CD4-positive, alpha-beta memory T cell (primary cell): Measurements from ENCODE around the gene LEMD2. TPM values are rescaled to one million over a fixed set of nuclear protein-coding genes. Genes with fewer than 3 reads are reported as not detected.

ENCODE experiments used
- CTCF ChIA-PET: fragments of 350-600 bp; sonication (Branson Sonifier 250); formaldehyde crosslinking; loops from one replicate; lab custom pipeline; 2021; ENCODE audit warnings: inconsistent platforms; ENCODE audit not compliant: partially characterized antibody; lab: Charles Lee
- POLR2A ChIA-PET: fragments of 350-600 bp; sonication (Branson Sonifier 250); formaldehyde crosslinking; loops from one replicate; lab custom pipeline; 2021; ENCODE audit not compliant: partially characterized antibody; lab: Charles Lee
- DNase-seq, 5 donors: peaks; one replicate each; pipeline versions ENCODE4 v3.0.0 to v3.0.0-alpha.2; 2020 to 2022; ENCODE audit warnings: mixed read lengths in 1 of 5
- H3K27ac ChIP-seq: one replicate; pipeline ENCODE4 v1.7.0; 2013; ENCODE audit warnings: low read depth, low read length
- H3K27me3 ChIP-seq: 2 replicates; pipeline ENCODE4 v1.7.0; 2013; ENCODE audit warnings: mild to moderate bottlenecking, low read length, moderate library complexity; ENCODE audit not compliant: insufficient read depth
- H3K36me3 ChIP-seq: 2 replicates; pipeline ENCODE4 v1.7.0; 2013; ENCODE audit warnings: mild to moderate bottlenecking, low read length, moderate library complexity; ENCODE audit not compliant: insufficient read depth
- H3K4me1 ChIP-seq: 2 replicates; pipeline ENCODE4 v1.7.0; 2013; ENCODE audit warnings: mild to moderate bottlenecking, low read length, moderate library complexity; ENCODE audit not compliant: insufficient read depth
- H3K4me3 ChIP-seq, 2 donors: one replicate each; pipeline ENCODE4 v1.7.0; 2013; ENCODE audit warnings: low read length in 2 of 2, mild to moderate bottlenecking in 1 of 2
- H3K9me3 ChIP-seq, 2 donors: one replicate each; pipeline ENCODE4 v1.7.0; 2013; ENCODE audit warnings: low read length in 2 of 2, control low read depth in 1 of 2; ENCODE audit not compliant: control insufficient read depth in 1 of 2
- H3K27ac Mint-ChIP-seq, 7 donors: one replicate each; pipeline ENCODE4 v1.8.0; 2020 to 2021; ENCODE audit warnings: mixed read lengths in 7 of 7, mild to moderate bottlenecking in 6 of 7, inconsistent platforms in 3 of 7, moderate library complexity in 3 of 7
- H3K27me3 Mint-ChIP-seq, 2 donors: one replicate each; pipeline ENCODE4 v1.8.0; 2020 to 2021; ENCODE audit warnings: mixed read lengths in 2 of 2
- H3K36me3 Mint-ChIP-seq, 2 donors: one replicate each; pipeline ENCODE4 v1.8.0; 2020 to 2021; ENCODE audit warnings: mixed read lengths in 2 of 2, inconsistent platforms in 1 of 2, mild to moderate bottlenecking in 1 of 2
- H3K4me1 Mint-ChIP-seq, 4 donors: one replicate each; pipeline ENCODE4 v1.8.0; 2020 to 2021; ENCODE audit warnings: mixed read lengths in 4 of 4, mild to moderate bottlenecking in 1 of 4
- H3K4me3 Mint-ChIP-seq, 8 donors: one replicate each; pipeline ENCODE4 v1.8.0; 2020 to 2021; ENCODE audit warnings: mixed read lengths in 8 of 8, mild to moderate bottlenecking in 7 of 8, moderate library complexity in 6 of 8, inconsistent platforms in 3 of 8
- H3K9me3 Mint-ChIP-seq, 8 donors: one replicate each; pipeline ENCODE4 v1.8.0; 2020 to 2021; ENCODE audit warnings: mixed read lengths in 8 of 8, mild to moderate bottlenecking in 5 of 8, inconsistent platforms in 3 of 8, moderate library complexity in 1 of 8
- intact Hi-C: fragments of 100-400 bp; cut with micrococcal nuclease; formaldehyde crosslinking; loops from one replicate; pipeline ENCODE4 v1.15.1; 2023
- polyA plus RNA-seq, 2 donors: library from polyadenylated mRNA; unstranded; fragments of 300-500 nt; fragmentation: Illumina TruSeq; gene quantifications; one replicate each; pipeline ENCODE4 v1.2.3, GENCODE V29; 2021
- total RNA-seq, 2 experiments: library from RNA; stranded (reverse); gene quantifications; one replicate each; pipeline ENCODE4 v1.2.3, GENCODE V29; 2021

LEMD2 gene
- total and polyA plus RNA-seq, 4 experiments from 2014 or later = 13.5 to 126 (median 80.1) TPM

GRCh38 chr6:33750244-33750991 is 38.5 kb downstream of the LEMD2 start:
- intact Hi-C loops = no loop called here
- H3K4me1 Mint-ChIP-seq = no peaks in the 10 kb centered on the region

GRCh38 chr6:33749401-33749800 is 39.5 kb downstream of the LEMD2 start:
- Histone ChIP-seq H3K4me3 (no peak overlapping the region), H3K4me1 (no peaks in the 10 kb centered on the region), H3K27me3 (no peaks in the 10 kb centered on the region), H3K9me3 (no peaks in the 10 kb centered on the region), H3K36me3 (no peaks in the 10 kb centered on the region), H3K27ac (no peak overlapping the region)
- DNase-seq = no peak
- Mint-ChIP-seq H3K27me3 (peaks cover 0 to 3% of the 10 kb centered on the region in 2 donors), H3K9me3 (no peaks in the 10 kb centered on the region), H3K4me1 (peaks cover 0 to under 1% (median under 1%) of the 10 kb centered on the region in 4 donors), H3K36me3 (no peaks in the 10 kb centered on the region), H3K4me3 (no peak overlapping the region), H3K27ac (no peak overlapping the region)
- intact Hi-C loops = no loop called here
- CTCF ChIA-PET = no interaction called here
- POLR2A ChIA-PET = interaction anchor here (0.6 kb wide), 1 partner anchor 525 kb away, joined by 5 read pairs; no protein-coding TSS in a partner anchor

More at GRCh38 chr6:33750244-33750991, 38.5 kb downstream of the LEMD2 start:
- DNase-seq = no peak
- peaks cover 0 to 3% of the 10 kb centered on the region in 2 donors for H3K27me3 Mint-ChIP-seq
- no peak overlapping the region for H3K4me3 Mint-ChIP-seq
- ChIA-PET POLR2A (no interaction called here), CTCF (no interaction called here)
- H3K36me3 Mint-ChIP-seq = no peaks in the 10 kb centered on the region
- H3K9me3 Mint-ChIP-seq = no peaks in the 10 kb centered on the region
- Histone ChIP-seq H3K27me3 (no peaks in the 10 kb centered on the region), H3K4me3 (no peak overlapping the region), H3K36me3 (no peaks in the 10 kb centered on the region), H3K9me3 (no peaks in the 10 kb centered on the region), H3K27ac (no peak overlapping the region), H3K4me1 (no peaks in the 10 kb centered on the region)
- H3K27ac Mint-ChIP-seq = peak overlapping the region in 4 of 7 donors; percentile 5 to 72 (median 32)

DNA sequence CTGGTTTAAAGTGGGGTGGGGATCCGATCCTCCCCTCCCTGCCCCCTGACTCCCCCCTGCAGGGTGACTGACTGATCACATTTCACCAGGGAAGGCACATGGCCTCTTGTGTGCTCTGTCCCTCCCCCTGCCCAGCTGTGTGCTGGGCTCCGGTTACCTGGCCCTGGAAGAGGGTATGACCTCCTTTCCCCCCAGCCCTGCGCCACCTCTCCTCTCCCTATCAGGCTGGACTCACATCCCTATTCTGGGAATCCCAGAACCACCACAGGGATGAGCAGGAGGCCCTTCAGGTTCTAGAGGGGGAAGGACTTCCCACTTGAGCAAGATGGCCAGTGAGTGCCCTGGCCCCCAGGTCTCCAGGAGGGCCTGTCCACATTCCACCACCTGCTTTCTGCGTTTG is 40.1 kb downstream of the LEMD2 start:
- Mint-ChIP-seq H3K9me3 (no peaks in the 10 kb centered on the region), H3K4me3 (no peak overlapping the region), H3K27me3 (peaks cover 0 to 7% of the 10 kb centered on the region in 2 donors), H3K36me3 (no peaks in the 10 kb centered on the region), H3K4me1 (peaks cover 0 to 4% (median 3%) of the 10 kb centered on the region in 4 donors), H3K27ac (no peak overlapping the region)
- H3K9me3 ChIP-seq = no peaks in the 10 kb centered on the region
- H3K4me1 ChIP-seq = no peaks in the 10 kb centered on the region
- ChIA-PET POLR2A (interaction anchor here (0.6 kb wide), 1 partner anchor 525 kb away, joined by 5 read pairs; no protein-coding TSS in a partner anchor), CTCF (interaction anchor here (0.7 kb wide), 1 partner anchor 22 kb away, joined by 3 read pairs; no protein-coding TSS in a partner anchor)
- no peak overlapping the region for H3K4me3 ChIP-seq
- H3K36me3 ChIP-seq = no peaks in the 10 kb centered on the region
- intact Hi-C loops = no loop called here
- DNase-seq = no peak
- no peak overlapping the region for H3K27ac ChIP-seq
- peaks cover 2% of the 10 kb centered on the region for H3K27me3 ChIP-seq

GRCh38 chr6:33747823-33748222 is 41.1 kb downstream of the LEMD2 start:
- no peaks in the 10 kb centered on the region for H3K4me1 ChIP-seq
- peaks cover 5% of the 10 kb centered on the region for H3K27me3 ChIP-seq
- H3K4me3 ChIP-seq = no peak overlapping the region
- DNase-seq = no peak
- H3K4me1 Mint-ChIP-seq = peaks cover 0 to 4% (median 3%) of the 10 kb centered on the region in 4 donors
- H3K27ac ChIP-seq = no peak overlapping the region
- no peak overlapping the region for H3K4me3 Mint-ChIP-seq
- no peak overlapping the region for H3K27ac Mint-ChIP-seq
- ChIA-PET POLR2A (no interaction called here), CTCF (interaction anchor here (0.6 to 1.1 kb wide), 2 partner anchors 21 to 416 kb away, joined by 3 read pairs; no protein-coding TSS in a partner anchor)
- intact Hi-C loops = no loop called here
- H3K36me3 Mint-ChIP-seq = no peaks in the 10 kb centered on the region
- H3K9me3 Mint-ChIP-seq = no peaks in the 10 kb centered on the region
- peaks cover 0 to 7% of the 10 kb centered on the region in 2 donors for H3K27me3 Mint-ChIP-seq
- no peaks in the 10 kb centered on the region for H3K36me3 ChIP-seq
- H3K9me3 ChIP-seq = no peaks in the 10 kb centered on the region

DNA sequence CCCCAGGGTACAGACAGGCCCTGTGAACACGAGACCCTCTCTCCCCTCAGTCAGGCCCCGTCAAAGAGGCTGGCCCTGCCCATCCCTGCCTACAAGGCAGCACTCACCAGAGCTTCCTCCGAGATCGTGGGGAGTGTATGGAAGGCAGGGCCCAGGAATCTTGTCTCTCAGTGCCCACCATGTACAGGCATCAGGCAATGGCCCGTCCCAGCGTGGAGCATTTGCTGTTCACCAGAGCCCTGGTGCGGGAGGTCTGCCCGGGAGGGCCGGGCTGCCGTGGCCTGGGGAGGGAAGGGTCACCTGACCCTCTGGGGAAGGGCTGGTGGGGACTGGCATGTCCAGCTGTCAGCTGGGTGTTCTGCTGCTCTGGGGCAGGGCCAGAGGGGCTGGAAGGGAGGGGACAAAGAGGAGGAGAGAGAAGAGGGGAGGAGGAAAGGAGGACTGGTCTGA is 42.3 kb downstream of the LEMD2 start, which contains the start of gene IP6K3:
IP6K3 (minus strand) TSS at position 255 of the 450 bp plus-strand sequence. CDS start 11,429 bp downstream, outside the sequence.
- Histone ChIP-seq H3K27me3 (peaks cover 7% of the 10 kb centered on the region), H3K4me3 (no peak within 1 kb of the TSS), H3K9me3 (no peaks in the 10 kb centered on the region), H3K27ac (no peak within 1 kb of the TSS), H3K4me1 (no peaks in the 10 kb centered on the region), H3K36me3 (no peaks in the 10 kb centered on the region)
- peaks cover 0 to 4% (median 3%) of the 10 kb centered on the region in 4 donors for H3K4me1 Mint-ChIP-seq
- H3K27me3 Mint-ChIP-seq = peaks cover 0 to 7% of the 10 kb centered on the region in 2 donors
- intact Hi-C loops = no loop called here
- H3K9me3 Mint-ChIP-seq = no peaks in the 10 kb centered on the region
- CTCF ChIA-PET = interaction anchor here (1.0 to 5.1 kb wide), 4 partner anchors 21 to 280 kb away, joined by 3 to 42 read pairs (median 5); partner anchors contain the start of gene UQCC2
- DNase-seq = no peak
- POLR2A ChIA-PET = no interaction called here
- no peak within 1 kb of the TSS for H3K27ac Mint-ChIP-seq
- H3K4me3 Mint-ChIP-seq = no peak within 1 kb of the TSS
- no peaks in the 10 kb centered on the region for H3K36me3 Mint-ChIP-seq

DNA sequence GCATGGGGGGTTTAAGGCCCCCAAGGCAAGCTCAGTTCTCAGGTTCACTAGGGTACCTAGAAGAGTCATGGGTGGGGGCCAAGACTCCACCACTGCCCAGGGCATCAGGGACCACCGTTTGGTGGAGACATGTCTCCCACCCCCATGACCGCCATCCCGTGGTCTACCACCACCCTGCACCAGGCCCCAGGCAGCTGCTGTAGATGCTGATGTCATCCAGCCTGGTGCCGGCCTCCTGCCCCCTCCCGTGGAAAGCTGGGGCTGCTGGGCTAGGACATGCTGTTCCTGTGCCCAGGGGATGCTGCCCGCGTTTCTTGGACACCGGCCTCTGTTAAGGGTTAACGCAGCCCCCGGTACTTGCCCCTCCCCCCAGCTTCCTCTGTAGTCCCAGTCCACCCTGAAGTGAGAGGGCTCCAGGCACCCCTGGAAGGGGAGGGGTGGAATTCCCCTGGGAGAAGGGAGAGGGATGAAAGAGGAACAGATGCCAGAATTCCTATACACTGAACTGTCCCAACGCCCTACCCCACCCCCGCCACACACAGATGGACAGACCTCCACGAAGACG is 42.8 kb downstream of the LEMD2 start:
- peaks cover 7% of the 10 kb centered on the region for H3K27me3 ChIP-seq
- DNase-seq = no peak
- Mint-ChIP-seq H3K4me1 (peaks cover 0 to 4% (median 3%) of the 10 kb centered on the region in 4 donors), H3K9me3 (no peaks in the 10 kb centered on the region), H3K36me3 (no peaks in the 10 kb centered on the region), H3K4me3 (no peak overlapping the region), H3K27me3 (peaks cover 0 to 7% of the 10 kb centered on the region in 2 donors), H3K27ac (no peak overlapping the region)
- intact Hi-C loops = no loop called here
- ChIA-PET POLR2A (no interaction called here), CTCF (interaction anchor here (1.0 to 5.1 kb wide), 5 partner anchors 8 to 280 kb away, joined by 3 to 42 read pairs (median 7); partner anchors contain the start of gene UQCC2)
- H3K9me3 ChIP-seq = no peaks in the 10 kb centered on the region
- H3K36me3 ChIP-seq = no peaks in the 10 kb centered on the region
- no peak overlapping the region for H3K4me3 ChIP-seq
- H3K4me1 ChIP-seq = no peaks in the 10 kb centered on the region
- H3K27ac ChIP-seq = no peak overlapping the region

DNA sequence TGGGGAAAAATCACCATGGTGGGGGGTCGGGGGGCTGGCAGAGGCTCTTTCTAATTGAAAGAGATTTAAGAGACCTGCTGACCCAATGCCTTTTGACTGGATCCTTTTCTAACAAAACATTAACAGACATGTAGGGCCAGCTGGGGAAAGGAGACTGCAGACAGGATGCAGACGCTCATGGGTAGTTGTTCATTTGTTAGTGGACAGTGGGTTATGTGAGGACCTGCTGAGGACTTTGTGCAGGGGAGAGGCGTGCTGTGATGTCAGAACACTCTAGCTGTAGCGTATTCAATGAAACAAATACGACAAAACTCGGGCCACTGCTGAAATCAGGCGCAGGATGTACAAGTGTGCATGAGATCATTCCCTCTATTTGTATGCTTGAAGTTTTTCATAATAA is 43.4 kb downstream of the LEMD2 start:
- peaks cover 0 to 7% of the 10 kb centered on the region in 2 donors for H3K27me3 Mint-ChIP-seq
- no peaks in the 10 kb centered on the region for H3K4me1 ChIP-seq
- POLR2A ChIA-PET = interaction anchor here (1.2 kb wide), 1 partner anchor 34 kb away, joined by 4 read pairs; the partner anchor contains the start of gene UQCC2
- H3K36me3 Mint-ChIP-seq = no peaks in the 10 kb centered on the region
- no peaks in the 10 kb centered on the region for H3K36me3 ChIP-seq
- H3K9me3 ChIP-seq = no peaks in the 10 kb centered on the region
- peaks cover 0 to 4% (median 3%) of the 10 kb centered on the region in 4 donors for H3K4me1 Mint-ChIP-seq
- no peak overlapping the region for H3K4me3 ChIP-seq
- no peak for DNase-seq
- no peak overlapping the region for H3K4me3 Mint-ChIP-seq
- CTCF ChIA-PET = interaction anchor here (1.0 to 5.1 kb wide), 5 partner anchors 8 to 281 kb away, joined by 3 to 42 read pairs (median 7); partner anchors contain the start of gene UQCC2
- peak overlapping the region in 1 of 7 donors; percentile 47 for H3K27ac Mint-ChIP-seq
- no peak overlapping the region for H3K27ac ChIP-seq
- H3K9me3 Mint-ChIP-seq = no peaks in the 10 kb centered on the region
- intact Hi-C loops = loop anchor here (2.0 kb wide), 1 partner anchor 161 kb away; no protein-coding TSS in a partner anchor
- H3K27me3 ChIP-seq = peaks cover 7% of the 10 kb centered on the region
